ENCODE measurements around the gene TRIM65. TPM values are rescaled to one million over a fixed set of nuclear protein-coding genes. Genes with fewer than 3 reads are reported as not detected.

The TRIM65 gene
- total and polyA plus RNA-seq, 2 of the 4 experiments (the other 2 are of a cell fraction): 7.9 to 10.6 TPM

GRCh38 chr17:75847614-75848522 is 48.9 kb downstream of the TRIM65 start:
- BruUV-seq (replicated peaks): no TSS peak
- no peak overlapping the region for H2AK9ac ChIP-seq (replicated peaks; ENCODE audit: low read depth, low read length, poor library complexity)
- no peak overlapping the region for H4K8ac ChIP-seq (ENCODE audit: low read depth in 2 of 2, low read length in 2 of 2)
- no peak overlapping the region for H2BK20ac ChIP-seq (ENCODE audit: low read depth, low read length)
- peaks cover 7% of the 10 kb centered on the region for H4K20me1 ChIP-seq (ENCODE audit: insufficient read depth, low read length)
- ATAC-seq (ENCODE audit: low read depth) (no peak), DNase-seq (no peak)
- dilution Hi-C loops (cut with HindIII; ENCODE audit: low sequenced_read_pairs, unreplicated experiment): no loop called here
- H2BK15ac ChIP-seq (ENCODE audit: low read depth, low read length): no peak overlapping the region
- H3K9ac ChIP-seq (ENCODE audit: low read depth, low read length): no peak overlapping the region
- TF ChIP-seq FOS (IDR thresholded peaks at IDR 0.05; ENCODE audit: low read depth, low read length) (no peak), CTCF (conservative IDR thresholded peaks at IDR 0.05; ENCODE audit: low read depth, low read length) (no peak), MAZ (IDR thresholded peaks at IDR 0.05; ENCODE audit: borderline replicate concordance, low read depth, low read length) (no peak), SMC3 (IDR thresholded peaks at IDR 0.05; ENCODE audit: low read depth, low read length) (no peak)
- H4K5ac ChIP-seq (ENCODE audit: low read depth, low read length): no peak overlapping the region
- H3K4ac ChIP-seq (ENCODE audit: low read depth, low read length): no peak overlapping the region
- H3K27ac ChIP-seq (ENCODE audit: insufficient read depth, low read length): no peak overlapping the region
- no peak overlapping the region for H3K56ac ChIP-seq (ENCODE audit: extremely low read depth, insufficient read depth, low read length)
- no peak overlapping the region for H4K91ac ChIP-seq (ENCODE audit: insufficient read depth, low read depth, low read length)
- in situ Hi-C loops (cut with MboI; ENCODE audit: low sequenced_read_pairs): no loop called here
- peaks cover 0 to 10% of the 10 kb centered on the region in 2 experiments; a peak in 2 of 4 replicates for H3K79me1 ChIP-seq (ENCODE audit: low read depth in 1 of 2, low read length in 2 of 2)
- peaks cover 6% of the 10 kb centered on the region for H3K4me1 ChIP-seq (ENCODE audit: control insufficient read depth, insufficient read depth, low read length)
- H3K27me3 ChIP-seq (ENCODE audit: control insufficient read depth, insufficient read depth, low read length): no peaks in the 10 kb centered on the region
- H3K14ac ChIP-seq (replicated peaks; ENCODE audit: low read depth, low read length): no peak overlapping the region
- POLR2A ChIA-PET (ENCODE audit: unreplicated experiment): no interaction called here
- no peak overlapping the region for H3K23ac ChIP-seq (ENCODE audit: low read depth, low read length)
- no peak overlapping the region for H2AK5ac ChIP-seq (ENCODE audit: low read depth, low read length)
- no peak overlapping the region for H3K4me3 ChIP-seq (ENCODE audit: insufficient read depth, low read depth, low read length)
- H3K9me3 ChIP-seq (ENCODE audit: control insufficient read depth, insufficient read depth, low read length): no peaks in the 10 kb centered on the region
- no peak overlapping the region for H3K18ac ChIP-seq (ENCODE audit: low read depth, low read length)
- H3K9me1 ChIP-seq (ENCODE audit: insufficient read depth, low read length): 0 out of 2 replicates have a peak, but pooled peaks cover 4% of the 10 kb centered on the region
- no peak overlapping the region for H3K4me2 ChIP-seq (ENCODE audit: low read depth, low read length)
- 79% methylated on average over 12 of the region's 25 CpGs; no CpG with 5 or more reads in 1 of the 2 experiments for WGBS, 2 experiments (ENCODE audit: extremely low coverage in 2 of 2, insufficient read length in 1 of 2)
- no peak overlapping the region for H2BK5ac ChIP-seq (ENCODE audit: low read depth, low read length, poor library complexity, severe bottlenecking)
- CTCF ChIA-PET: no interaction called here
- H2BK120ac ChIP-seq (ENCODE audit: low read depth, low read length): no peak overlapping the region
- H3K36me3 ChIP-seq (ENCODE audit: control insufficient read depth, insufficient read depth, low read length): peaks cover 52% of the 10 kb centered on the region
- H2AFZ ChIP-seq (replicated peaks; ENCODE audit: low read length, poor library complexity): no peak overlapping the region
- intact Hi-C loops (cut with micrococcal nuclease): no loop called here

Measured in IMR-90 (cell line).